Neural crest cell (in vitro differentiated cells): ENCODE data around the gene ASF1A. TPM values are rescaled to one million over a fixed set of nuclear protein-coding genes. Genes with fewer than 3 reads are reported as not detected.

Experiments
- DNase-seq: peaks from one replicate; pipeline ENCODE4 v3.0.0; 2021; ENCODE audit warnings: low read depth, mixed read lengths, low spot score
- H3K27ac Mint-ChIP-seq: one replicate; pipeline ENCODE4 v1.8.0; 2021; ENCODE audit warnings: mild to moderate bottlenecking, mixed read lengths; ENCODE audit not compliant: unreplicated experiment
- H3K27me3 Mint-ChIP-seq: 2 replicates; pipeline ENCODE4 v1.8.0; 2021; ENCODE audit warnings: low read depth, mild to moderate bottlenecking, mixed read lengths
- H3K36me3 Mint-ChIP-seq: 2 replicates; pipeline ENCODE4 v1.8.0; 2021; ENCODE audit warnings: low read depth, mild to moderate bottlenecking, mixed read lengths
- H3K4me1 Mint-ChIP-seq: 2 replicates; pipeline ENCODE4 v1.8.0; 2021; ENCODE audit warnings: mixed read lengths
- H3K4me3 Mint-ChIP-seq: one replicate; pipeline ENCODE4 v1.8.0; 2021; ENCODE audit warnings: mild to moderate bottlenecking, mixed read lengths
- H3K9me3 Mint-ChIP-seq: 2 replicates; pipeline ENCODE4 v1.8.0; 2021; ENCODE audit warnings: mixed read lengths
- long read RNA-seq: library from polyadenylated mRNA; unstranded; transcript quantifications from one replicate; pipeline ENCODE4 v2.0.0, GENCODE V29; 2020
- total RNA-seq: library from RNA; stranded (reverse); gene quantifications from 2 replicates; pipeline ENCODE4 v1.2.1, GENCODE V29; 2021
- TF ChIP-seq, protein P1 (sequence below): fragments of 200-600 bp; sonication (generic); conservative IDR thresholded peaks from 2 replicates; pipeline ENCODE4 v1.5.0; 2021; ENCODE audit warnings: antibody characterized with exemption, mild to moderate bottlenecking

The ASF1A gene
- 39.6 and 40.1 TPM in 2 replicates for total RNA-seq
- long read RNA-seq, transcript ASF1A-201 (4 exons, 2,362 nt) = major isoform, 153 of 159 reads
- long read RNA-seq, partial matches to known transcripts = 5 of 159 reads
- long read RNA-seq, other reads (novel, unspliced or antisense) = 1 of 159 reads

- peaks cover 4% of the 10 kb centered on the region for H3K27me3 Mint-ChIP-seq
- TF ChIP-seq, protein P1, sequence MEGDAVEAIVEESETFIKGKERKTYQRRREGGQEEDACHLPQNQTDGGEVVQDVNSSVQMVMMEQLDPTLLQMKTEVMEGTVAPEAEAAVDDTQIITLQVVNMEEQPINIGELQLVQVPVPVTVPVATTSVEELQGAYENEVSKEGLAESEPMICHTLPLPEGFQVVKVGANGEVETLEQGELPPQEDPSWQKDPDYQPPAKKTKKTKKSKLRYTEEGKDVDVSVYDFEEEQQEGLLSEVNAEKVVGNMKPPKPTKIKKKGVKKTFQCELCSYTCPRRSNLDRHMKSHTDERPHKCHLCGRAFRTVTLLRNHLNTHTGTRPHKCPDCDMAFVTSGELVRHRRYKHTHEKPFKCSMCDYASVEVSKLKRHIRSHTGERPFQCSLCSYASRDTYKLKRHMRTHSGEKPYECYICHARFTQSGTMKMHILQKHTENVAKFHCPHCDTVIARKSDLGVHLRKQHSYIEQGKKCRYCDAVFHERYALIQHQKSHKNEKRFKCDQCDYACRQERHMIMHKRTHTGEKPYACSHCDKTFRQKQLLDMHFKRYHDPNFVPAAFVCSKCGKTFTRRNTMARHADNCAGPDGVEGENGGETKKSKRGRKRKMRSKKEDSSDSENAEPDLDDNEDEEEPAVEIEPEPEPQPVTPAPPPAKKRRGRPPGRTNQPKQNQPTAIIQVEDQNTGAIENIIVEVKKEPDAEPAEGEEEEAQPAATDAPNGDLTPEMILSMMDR = peak; percentile 65
- H3K27ac Mint-ChIP-seq = peak within 1 kb of the TSS; percentile 95
- no peaks in the 10 kb centered on the region for H3K9me3 Mint-ChIP-seq
- peaks cover 47% of the 10 kb centered on the region for H3K4me1 Mint-ChIP-seq
- peak within 1 kb of the TSS; percentile 100 for H3K4me3 Mint-ChIP-seq
- H3K36me3 Mint-ChIP-seq = peaks cover 6% of the 10 kb centered on the region
- peak; percentile 93 for DNase-seq
Measured at GRCh38 chr6:118893807-118894424, at the start of gene ASF1A. Gene ASF1A, plus strand, starts transcription at chr6:118894152. Its CDS starts 262 bp downstream, at chr6:118894414.

DNA sequence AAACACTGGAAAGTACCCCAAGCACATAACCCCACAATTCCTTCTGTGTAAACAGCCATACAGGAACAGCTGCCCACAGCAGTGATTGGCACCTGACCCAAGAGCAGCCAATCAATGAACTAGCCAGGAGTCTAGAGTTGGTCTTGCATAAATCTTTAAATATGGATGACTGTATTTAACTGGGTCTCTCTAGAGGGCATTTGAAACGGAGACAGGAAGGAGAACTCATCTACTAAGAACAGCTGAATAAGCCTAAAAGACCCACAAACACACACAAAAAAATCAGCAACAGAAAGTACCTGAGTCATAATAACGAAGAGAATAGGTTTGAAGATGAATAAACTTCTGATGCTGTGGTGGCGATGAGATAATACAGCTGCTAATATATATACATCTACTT lies 49.0 kb upstream of the ASF1A start:
- H3K9me3 Mint-ChIP-seq = no peaks in the 10 kb centered on the region
- no peak overlapping the region for H3K4me3 Mint-ChIP-seq
- peaks cover 8% of the 10 kb centered on the region for H3K36me3 Mint-ChIP-seq
- TF ChIP-seq, protein P1 = no peak
- no peaks in the 10 kb centered on the region for H3K4me1 Mint-ChIP-seq
- DNase-seq = no peak
- H3K27me3 Mint-ChIP-seq = no peaks in the 10 kb centered on the region
- no peak overlapping the region for H3K27ac Mint-ChIP-seq

DNA sequence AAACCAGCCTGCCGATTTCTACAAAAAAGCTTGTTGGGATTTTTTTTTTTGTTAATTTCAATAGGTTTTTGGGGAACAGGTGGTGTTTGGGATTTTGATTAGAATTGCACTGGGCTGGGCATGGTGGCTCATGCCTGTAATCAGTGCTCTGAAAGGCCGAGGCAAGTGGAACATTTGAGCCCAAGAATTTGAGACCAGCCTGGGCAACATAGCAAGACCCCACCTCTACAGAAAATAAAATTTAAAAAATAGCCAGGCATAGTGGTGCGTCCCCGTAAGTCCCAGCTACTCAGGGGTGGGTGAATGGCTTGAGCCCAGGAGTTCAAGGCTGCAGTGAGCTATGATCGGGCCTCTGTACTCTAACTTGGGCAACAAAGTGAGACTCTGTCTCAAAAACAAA lies 40.5 kb upstream of the ASF1A start:
- Mint-ChIP-seq H3K27me3 (no peaks in the 10 kb centered on the region), H3K27ac (no peak overlapping the region), H3K36me3 (no peaks in the 10 kb centered on the region), H3K4me3 (no peak overlapping the region), H3K9me3 (no peaks in the 10 kb centered on the region), H3K4me1 (no peaks in the 10 kb centered on the region)
- DNase-seq = no peak
- TF ChIP-seq, protein P1 = no peak

DNA sequence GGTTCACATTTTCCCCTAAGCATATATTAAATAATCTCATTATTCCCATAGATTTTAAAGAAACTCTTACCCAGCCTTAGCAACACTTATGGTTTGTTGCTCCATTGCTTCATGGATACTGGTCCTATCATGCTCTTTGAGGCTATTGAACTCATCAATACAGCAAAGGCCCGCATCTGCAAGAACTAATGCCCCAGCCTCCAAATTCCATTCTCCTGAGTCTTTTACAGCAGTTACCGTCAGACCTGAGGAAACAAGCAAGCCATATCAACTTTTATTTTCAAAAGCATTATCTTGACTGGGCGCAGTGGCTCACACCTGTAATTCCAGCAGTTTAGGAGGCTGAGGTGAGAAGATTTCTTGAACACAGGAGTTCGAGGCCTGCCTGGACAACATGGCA lies 37.7 kb upstream of the ASF1A start:
- H3K9me3 Mint-ChIP-seq = no peaks in the 10 kb centered on the region
- no peak overlapping the region for H3K4me3 Mint-ChIP-seq
- no peaks in the 10 kb centered on the region for H3K27me3 Mint-ChIP-seq
- peaks cover 7% of the 10 kb centered on the region for H3K36me3 Mint-ChIP-seq
- H3K4me1 Mint-ChIP-seq = no peaks in the 10 kb centered on the region
- TF ChIP-seq, protein P1 = no peak
- H3K27ac Mint-ChIP-seq = no peak overlapping the region
- DNase-seq = no peak

GRCh38 chr6:118859517-118860064 lies 34.4 kb upstream of the ASF1A start:
- TF ChIP-seq, protein P1 = no peak
- no peak overlapping the region for H3K4me3 Mint-ChIP-seq
- no peak overlapping the region for H3K27ac Mint-ChIP-seq
- no peaks in the 10 kb centered on the region for H3K27me3 Mint-ChIP-seq
- peaks cover 13% of the 10 kb centered on the region for H3K36me3 Mint-ChIP-seq
- no peaks in the 10 kb centered on the region for H3K4me1 Mint-ChIP-seq
- H3K9me3 Mint-ChIP-seq = peaks cover 4% of the 10 kb centered on the region
- DNase-seq = no peak
